Endothelial cell (in vitro differentiated cells): ENCODE results near the gene MAOB. TPM values are rescaled to one million over a fixed set of nuclear protein-coding genes. Genes with fewer than 3 reads are reported as not detected.

ENCODE experiments used
- DNase-seq: peaks from one replicate; pipeline ENCODE4 v3.0.0; 2021; ENCODE audit warnings: low spot score
- H3K27ac Mint-ChIP-seq: one replicate; pipeline ENCODE4 v1.8.0; 2021; ENCODE audit warnings: mixed read lengths, inconsistent platforms; ENCODE audit not compliant: unreplicated experiment
- H3K27me3 Mint-ChIP-seq: one replicate; pipeline ENCODE4 v1.8.0; 2021; ENCODE audit warnings: mild to moderate bottlenecking, moderate library complexity, mixed read lengths, inconsistent platforms; ENCODE audit not compliant: unreplicated experiment
- H3K36me3 Mint-ChIP-seq: one replicate; pipeline ENCODE4 v1.8.0; 2021; ENCODE audit warnings: mild to moderate bottlenecking, low read depth, mixed read lengths, inconsistent platforms; ENCODE audit not compliant: unreplicated experiment
- H3K4me1 Mint-ChIP-seq: one replicate; pipeline ENCODE4 v1.8.0; 2021; ENCODE audit warnings: mild to moderate bottlenecking, mixed read lengths, inconsistent platforms; ENCODE audit not compliant: unreplicated experiment
- H3K4me3 Mint-ChIP-seq: one replicate; pipeline ENCODE4 v1.8.0; 2021; ENCODE audit warnings: mild to moderate bottlenecking, mixed read lengths, inconsistent platforms; ENCODE audit not compliant: unreplicated experiment
- H3K9me3 Mint-ChIP-seq: one replicate; pipeline ENCODE4 v1.8.0; 2021; ENCODE audit warnings: mixed read lengths, inconsistent platforms; ENCODE audit not compliant: unreplicated experiment
- total RNA-seq: library from RNA; stranded (reverse); fragmentation: NEBNext Ultra II Directional; extraction: Animal tissue kit (Norgen Biotek cat#: 25700); gene quantifications from one replicate; pipeline ENCODE4 v1.2.1, GENCODE V29; 2021; ENCODE audit not compliant: unreplicated experiment
- TF ChIP-seq, protein P1 (sequence below): fragments of 200-600 bp; sonication (generic); IDR thresholded peaks from one replicate; pipeline ENCODE4 v1.5.0; 2021; ENCODE audit warnings: antibody characterized with exemption; ENCODE audit not compliant: unreplicated experiment

The MAOB gene
- total RNA-seq, 1 donor from 2014 or later = 0.10 TPM

DNA sequence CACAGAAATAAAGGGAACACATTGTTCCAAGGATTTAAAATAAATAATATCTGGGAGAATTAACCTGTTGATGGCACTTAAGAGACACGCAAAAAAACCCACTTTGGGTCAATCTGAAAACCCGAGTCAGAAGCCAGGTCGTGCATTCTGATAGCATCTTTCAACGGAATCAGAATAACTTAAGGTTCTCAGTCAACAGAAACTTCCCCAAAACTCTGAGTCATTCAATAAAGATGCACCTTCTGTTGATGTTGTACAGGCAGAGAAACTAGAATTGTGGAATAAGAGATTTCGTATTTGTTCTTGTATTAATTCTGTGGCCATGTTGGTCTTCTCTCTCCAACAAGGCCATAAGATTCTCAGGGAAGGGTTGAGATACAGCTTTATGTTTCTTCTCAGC lies 78.2 kb downstream of the MAOB start:
- H3K36me3 Mint-ChIP-seq = no peaks in the 10 kb centered on the region
- no peaks in the 10 kb centered on the region for H3K27me3 Mint-ChIP-seq
- H3K27ac Mint-ChIP-seq = no peak overlapping the region
- DNase-seq = no peak
- TF ChIP-seq, protein P1, sequence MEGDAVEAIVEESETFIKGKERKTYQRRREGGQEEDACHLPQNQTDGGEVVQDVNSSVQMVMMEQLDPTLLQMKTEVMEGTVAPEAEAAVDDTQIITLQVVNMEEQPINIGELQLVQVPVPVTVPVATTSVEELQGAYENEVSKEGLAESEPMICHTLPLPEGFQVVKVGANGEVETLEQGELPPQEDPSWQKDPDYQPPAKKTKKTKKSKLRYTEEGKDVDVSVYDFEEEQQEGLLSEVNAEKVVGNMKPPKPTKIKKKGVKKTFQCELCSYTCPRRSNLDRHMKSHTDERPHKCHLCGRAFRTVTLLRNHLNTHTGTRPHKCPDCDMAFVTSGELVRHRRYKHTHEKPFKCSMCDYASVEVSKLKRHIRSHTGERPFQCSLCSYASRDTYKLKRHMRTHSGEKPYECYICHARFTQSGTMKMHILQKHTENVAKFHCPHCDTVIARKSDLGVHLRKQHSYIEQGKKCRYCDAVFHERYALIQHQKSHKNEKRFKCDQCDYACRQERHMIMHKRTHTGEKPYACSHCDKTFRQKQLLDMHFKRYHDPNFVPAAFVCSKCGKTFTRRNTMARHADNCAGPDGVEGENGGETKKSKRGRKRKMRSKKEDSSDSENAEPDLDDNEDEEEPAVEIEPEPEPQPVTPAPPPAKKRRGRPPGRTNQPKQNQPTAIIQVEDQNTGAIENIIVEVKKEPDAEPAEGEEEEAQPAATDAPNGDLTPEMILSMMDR = no peak
- no peaks in the 10 kb centered on the region for H3K9me3 Mint-ChIP-seq
- H3K4me3 Mint-ChIP-seq = no peak overlapping the region
- H3K4me1 Mint-ChIP-seq = no peaks in the 10 kb centered on the region

DNA sequence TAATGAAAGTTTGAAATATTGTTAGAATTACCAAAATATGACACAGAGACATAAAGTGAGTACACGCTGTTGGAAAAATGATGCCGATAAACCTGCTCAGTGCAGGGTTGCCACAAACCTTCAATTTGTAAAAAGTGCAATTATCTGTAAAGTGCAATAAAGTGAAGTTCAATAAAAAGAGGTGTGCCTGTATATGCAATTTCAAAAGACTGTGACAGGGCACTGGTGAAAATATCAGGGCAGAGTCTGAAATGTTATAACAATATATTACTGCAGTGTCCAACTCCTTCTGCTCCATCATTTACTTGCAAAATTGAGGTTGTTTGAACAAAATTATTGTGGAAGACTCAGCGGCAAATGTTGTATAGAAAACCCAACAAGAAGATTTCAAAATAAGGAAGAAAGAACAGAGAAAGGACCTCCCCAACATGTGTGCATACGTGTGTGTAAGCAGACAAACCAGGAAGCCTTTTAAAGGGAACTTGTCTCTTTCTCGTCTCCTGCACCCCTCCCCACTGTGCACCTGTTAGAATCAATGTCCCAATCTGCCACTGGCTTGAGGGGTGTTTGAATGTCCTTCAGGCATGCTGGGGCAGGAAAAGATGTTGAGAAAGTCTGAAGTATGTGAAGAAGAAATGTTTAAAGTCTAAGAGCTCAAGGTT lies 96.2 kb downstream of the MAOB start:
- H3K27me3 Mint-ChIP-seq = no peaks in the 10 kb centered on the region
- no peaks in the 10 kb centered on the region for H3K4me1 Mint-ChIP-seq
- H3K36me3 Mint-ChIP-seq = no peaks in the 10 kb centered on the region
- no peak overlapping the region for H3K27ac Mint-ChIP-seq
- DNase-seq = no peak
- H3K9me3 Mint-ChIP-seq = no peaks in the 10 kb centered on the region
- TF ChIP-seq, protein P1 = no peak
- H3K4me3 Mint-ChIP-seq = no peak overlapping the region

DNA sequence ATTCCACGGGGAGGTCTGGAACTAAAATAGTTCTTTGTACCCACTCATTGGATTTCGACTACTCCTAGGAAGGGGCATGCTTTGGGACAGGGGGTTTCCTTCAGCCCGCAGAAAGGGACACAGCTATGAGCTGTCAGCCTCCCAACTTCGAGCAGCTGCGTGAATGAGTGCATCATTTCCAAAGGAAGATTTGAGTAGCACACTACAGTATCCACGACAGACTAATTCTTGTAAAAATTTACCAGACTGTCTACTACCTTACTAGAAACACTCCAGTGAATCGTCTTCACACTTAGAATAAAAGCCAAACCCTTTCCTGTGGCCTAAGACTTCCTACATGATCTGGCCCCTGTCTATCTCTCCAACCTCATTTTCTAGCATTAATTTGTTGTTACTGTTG lies 124.2 kb downstream of the MAOB start:
- no peak overlapping the region for H3K27ac Mint-ChIP-seq
- no peak for DNase-seq
- peaks cover 9% of the 10 kb centered on the region for H3K4me1 Mint-ChIP-seq
- TF ChIP-seq, protein P1 = no peak
- H3K36me3 Mint-ChIP-seq = no peaks in the 10 kb centered on the region
- no peaks in the 10 kb centered on the region for H3K27me3 Mint-ChIP-seq
- no peaks in the 10 kb centered on the region for H3K9me3 Mint-ChIP-seq
- no peak overlapping the region for H3K4me3 Mint-ChIP-seq

DNA sequence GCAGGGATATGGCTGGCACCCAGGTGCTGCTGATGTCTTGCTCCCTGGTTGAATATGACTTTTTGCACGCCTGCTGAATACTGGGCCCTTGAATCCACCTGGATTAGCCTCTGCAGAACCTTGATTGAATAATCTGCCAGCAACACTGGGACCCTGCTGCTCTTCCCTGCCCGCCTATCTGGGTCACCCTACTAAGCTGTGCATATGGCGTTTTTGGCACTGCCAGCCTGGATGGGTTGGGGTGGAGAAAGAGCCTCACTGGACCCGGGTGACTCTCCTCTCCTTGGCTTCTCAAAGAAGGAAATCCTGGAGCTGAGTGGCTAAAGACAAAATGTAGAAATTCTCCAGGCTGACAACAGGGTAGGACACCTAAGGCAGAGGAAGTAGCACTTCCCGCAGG lies 126.2 kb downstream of the MAOB start:
- Mint-ChIP-seq H3K4me3 (no peak overlapping the region), H3K27ac (no peak overlapping the region), H3K9me3 (no peaks in the 10 kb centered on the region), H3K36me3 (no peaks in the 10 kb centered on the region), H3K27me3 (no peaks in the 10 kb centered on the region), H3K4me1 (peaks cover 13% of the 10 kb centered on the region)
- no peak for DNase-seq
- TF ChIP-seq, protein P1 = no peak

DNA sequence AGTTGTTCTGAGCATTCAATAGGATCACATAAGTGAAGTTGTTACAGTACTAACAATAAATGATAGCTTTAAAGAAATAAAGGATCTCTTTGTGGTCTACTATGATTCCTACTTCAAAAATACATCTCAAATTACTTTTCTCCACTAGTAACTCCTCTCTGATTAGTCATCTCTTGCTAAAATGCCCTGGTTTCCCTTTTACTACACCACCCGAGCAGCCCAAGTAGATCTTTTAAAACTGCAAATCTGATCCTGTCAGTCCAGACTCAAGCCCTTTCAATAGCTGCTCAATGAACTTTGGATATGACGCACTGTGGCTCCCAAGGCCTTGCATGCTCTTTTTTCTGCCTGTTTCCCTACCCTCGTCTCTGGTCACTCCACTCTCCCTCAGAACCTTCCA lies 128.6 kb downstream of the MAOB start:
- H3K27ac Mint-ChIP-seq = no peak overlapping the region
- no peaks in the 10 kb centered on the region for H3K9me3 Mint-ChIP-seq
- H3K27me3 Mint-ChIP-seq = no peaks in the 10 kb centered on the region
- no peak for DNase-seq
- TF ChIP-seq, protein P1 = no peak
- peaks cover 18% of the 10 kb centered on the region for H3K4me1 Mint-ChIP-seq
- no peaks in the 10 kb centered on the region for H3K36me3 Mint-ChIP-seq
- H3K4me3 Mint-ChIP-seq = no peak overlapping the region
